ENCODE data around the gene PPP2R2D.

PPP2R2D gene

DNA sequence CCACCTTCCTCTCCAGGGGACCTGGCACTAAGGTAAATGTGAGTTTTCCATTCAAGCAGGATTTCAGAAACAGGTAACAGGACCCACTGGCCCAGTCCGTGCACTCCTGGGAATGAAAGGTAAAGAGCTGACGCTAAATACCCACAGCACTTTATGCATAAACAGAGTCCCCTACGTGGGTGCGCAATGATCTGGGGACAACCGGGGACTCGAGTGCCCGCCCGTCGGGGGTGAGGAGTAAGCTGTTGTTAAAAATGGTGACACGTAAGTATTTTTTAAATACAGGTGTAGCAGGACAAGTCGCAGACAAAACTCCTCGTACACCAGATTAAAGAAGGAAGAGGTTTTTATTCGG, 47.2 kb upstream of the PPP2R2D start:
- Histone ChIP-seq H3K27ac (no peak overlapping the region), H3K36me3 (ENCODE audit: insufficient read depth) (no peaks in the 10 kb centered on the region), H3K4me2 (no peak overlapping the region), H3K9ac (no peak overlapping the region), H4K20me1 (ENCODE audit: insufficient read depth) (no peaks in the 10 kb centered on the region), H3K4me1 (ENCODE audit: low read depth, poor library complexity, severe bottlenecking) (no peaks in the 10 kb centered on the region), H2AFZ (ENCODE audit: low read depth) (no peak overlapping the region), H3K27me3 (ENCODE audit: insufficient read depth, low read depth) (peaks cover 7% of the 10 kb centered on the region), H3K79me2 (ENCODE audit: insufficient read depth, low read depth) (no peaks in the 10 kb centered on the region), H3K4me3 (IDR thresholded peaks at IDR 0.05; ENCODE audit: insufficient read depth, low read depth, low read length) (no peak overlapping the region)
- TF ChIP-seq CTCF (conservative IDR thresholded peaks at IDR 0.05; ENCODE audit: low read depth, low read length): no peak

DNA sequence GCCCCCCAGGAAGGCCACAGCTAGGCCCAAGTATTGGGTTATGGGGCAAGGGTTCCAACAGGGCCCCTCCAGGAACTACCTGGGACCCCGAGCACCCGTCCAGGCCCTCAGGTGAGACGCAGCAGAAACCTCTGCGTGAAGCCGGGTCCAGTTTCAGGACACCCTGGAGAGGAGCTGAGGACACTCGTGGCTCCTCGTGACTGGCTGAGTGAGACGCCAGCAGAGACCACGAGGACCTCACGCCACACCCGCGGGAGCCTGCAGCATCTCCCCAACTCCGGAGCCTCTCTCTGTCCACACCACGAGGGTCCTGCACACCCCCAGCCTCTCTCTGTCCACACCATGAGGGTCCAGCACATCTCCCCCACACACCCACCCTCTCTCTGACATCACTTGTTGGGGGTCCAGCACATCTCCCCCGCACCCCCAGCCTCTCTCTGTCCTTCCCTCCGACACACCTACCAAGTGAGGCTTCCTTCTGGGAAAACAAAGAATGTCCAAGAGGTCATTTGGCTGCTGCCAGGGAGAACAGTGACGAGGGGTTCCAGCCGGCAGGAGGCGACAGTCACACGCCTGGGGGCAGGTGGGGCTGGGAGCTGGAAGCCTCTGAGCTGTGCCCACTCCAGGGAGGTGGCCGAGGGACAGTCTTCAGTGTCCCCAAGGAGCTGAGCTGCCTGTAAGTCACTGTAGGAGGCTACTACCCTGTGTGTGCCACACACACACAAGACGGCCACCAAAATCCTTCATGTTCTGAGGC, 46.1 kb upstream of the PPP2R2D start:
- no peaks in the 10 kb centered on the region for H4K20me1 ChIP-seq (ENCODE audit: insufficient read depth)
- H2AFZ ChIP-seq (ENCODE audit: low read depth): no peak overlapping the region
- H3K9ac ChIP-seq: no peak overlapping the region
- H3K4me1 ChIP-seq (ENCODE audit: low read depth, poor library complexity, severe bottlenecking): no peaks in the 10 kb centered on the region
- no peaks in the 10 kb centered on the region for H3K36me3 ChIP-seq (ENCODE audit: insufficient read depth)
- no peak overlapping the region for H3K4me3 ChIP-seq (IDR thresholded peaks at IDR 0.05; ENCODE audit: insufficient read depth, low read depth, low read length)
- H3K27ac ChIP-seq: no peak overlapping the region
- no peaks in the 10 kb centered on the region for H3K79me2 ChIP-seq (ENCODE audit: insufficient read depth, low read depth)
- H3K27me3 ChIP-seq (ENCODE audit: insufficient read depth, low read depth): peaks cover 5% of the 10 kb centered on the region
- no peak for TF ChIP-seq CTCF (conservative IDR thresholded peaks at IDR 0.05; ENCODE audit: low read depth, low read length)
- H3K4me2 ChIP-seq: no peak overlapping the region

- no peak overlapping the region for H3K4me2 ChIP-seq
- no peak overlapping the region for H3K27ac ChIP-seq
- H3K4me3 ChIP-seq (IDR thresholded peaks at IDR 0.05; ENCODE audit: insufficient read depth, low read depth, low read length): no peak overlapping the region
- H3K36me3 ChIP-seq (ENCODE audit: insufficient read depth): no peaks in the 10 kb centered on the region
- no peaks in the 10 kb centered on the region for H3K79me2 ChIP-seq (ENCODE audit: insufficient read depth, low read depth)
- H3K9ac ChIP-seq: no peak overlapping the region
- H4K20me1 ChIP-seq (ENCODE audit: insufficient read depth): no peaks in the 10 kb centered on the region
- no peak overlapping the region for H2AFZ ChIP-seq (ENCODE audit: low read depth)
- H3K4me1 ChIP-seq (ENCODE audit: low read depth, poor library complexity, severe bottlenecking): no peaks in the 10 kb centered on the region
- no peak for TF ChIP-seq CTCF (conservative IDR thresholded peaks at IDR 0.05; ENCODE audit: low read depth, low read length)
- peaks cover 5% of the 10 kb centered on the region for H3K27me3 ChIP-seq (ENCODE audit: insufficient read depth, low read depth)
These were observed 45.1 kb upstream of the PPP2R2D start for GRCh38 chr10:131855461-131856401.

GRCh38 chr10:131856441-131857094, 44.2 kb upstream of the PPP2R2D start:
- Histone ChIP-seq H2AFZ (ENCODE audit: low read depth) (no peak overlapping the region), H3K79me2 (ENCODE audit: insufficient read depth, low read depth) (no peaks in the 10 kb centered on the region), H3K27ac (no peak overlapping the region), H3K36me3 (ENCODE audit: insufficient read depth) (no peaks in the 10 kb centered on the region), H3K4me2 (no peak overlapping the region), H4K20me1 (ENCODE audit: insufficient read depth) (no peaks in the 10 kb centered on the region), H3K4me3 (IDR thresholded peaks at IDR 0.05; ENCODE audit: insufficient read depth, low read depth, low read length) (no peak overlapping the region), H3K27me3 (ENCODE audit: insufficient read depth, low read depth) (peaks cover 11% of the 10 kb centered on the region), H3K4me1 (ENCODE audit: low read depth, poor library complexity, severe bottlenecking) (no peaks in the 10 kb centered on the region), H3K9ac (no peak overlapping the region)
- no peak for TF ChIP-seq CTCF (conservative IDR thresholded peaks at IDR 0.05; ENCODE audit: low read depth, low read length)
